B cell (primary cell): Measurements from ENCODE around the gene CRYGN. TPM values are rescaled to one million over a fixed set of nuclear protein-coding genes. Genes with fewer than 3 reads are reported as not detected.

Experiments
- ATAC-seq: fragments of 200-7000 bp; cut with Tn5 transposase; one replicate; pipeline ENCODE4 v1.10.0; 2021; ENCODE audit warnings: low read depth, mild to moderate bottlenecking, moderate number of reproducible peaks, moderate library complexity
- CTCF ChIA-PET: fragments of 350-600 bp; sonication (Branson Sonifier 250); formaldehyde crosslinking; loops from one replicate; lab custom pipeline; 2021; ENCODE audit warnings: antibody characterized with exemption, inconsistent platforms; lab: Charles Lee
- POLR2A ChIA-PET: fragments of 350-600 bp; sonication (Branson Sonifier 250); formaldehyde crosslinking; loops from one replicate; lab custom pipeline; 2021; ENCODE audit warnings: antibody characterized with exemption; lab: Charles Lee
- DNase-seq: peaks from one replicate; pipeline ENCODE4 v3.0.0; 2013
- H2AFZ ChIP-seq: 2 replicates; pipeline ENCODE4 v1.6.1; 2012; ENCODE audit warnings: mild to moderate bottlenecking, low read depth, low read length; ENCODE audit not compliant: insufficient read depth, poor library complexity, severe bottlenecking
- H3K27ac ChIP-seq, 2 donors: 1 replicate in 1 of 2; 2 replicates in 1 of 2; pipeline ENCODE4 v1.5.1; 2012 to 2013; ENCODE audit warnings: low read length in 2 of 2, mild to moderate bottlenecking in 2 of 2, moderate library complexity in 1 of 2
- H3K27me3 ChIP-seq, 4 experiments: fragments of 200-600 bp in 1 of 4; sonication (generic) in 1 of 4; replicated peaks in 1 of 4; 1 replicate in 2 of 4; 2 replicates in 2 of 4; pipeline versions ENCODE4 v1.6.1 to v1.7.0; 2013 to 2016; ENCODE audit warnings: low read length in 3 of 4, mild to moderate bottlenecking in 2 of 4, mixed read lengths in 1 of 4, moderate library complexity in 1 of 4; ENCODE audit not compliant: insufficient read depth in 4 of 4, control insufficient read depth in 3 of 4; ENCODE audit errors: control extremely low read depth in 1 of 4
- H3K36me3 ChIP-seq, 2 experiments: replicated peaks in 1 of 2; 1 replicate in 1 of 2; 2 replicates in 1 of 2; pipeline versions ENCODE4 v1.6.1 to v1.7.1; 2013; ENCODE audit warnings: low read length in 1 of 2; ENCODE audit not compliant: insufficient read depth in 2 of 2, control insufficient read depth in 1 of 2; ENCODE audit errors: control extremely low read depth in 1 of 2, extremely low read depth in 1 of 2
- H3K4me1 ChIP-seq, 2 donors: fragments of 200-600 bp in 1 of 2; sonication (generic) in 1 of 2; 1 replicate in 1 of 2; 2 replicates in 1 of 2; pipeline versions ENCODE4 v1.5.1 to v1.6.1; 2013 to 2017; ENCODE audit warnings: low read length in 2 of 2; ENCODE audit not compliant: control insufficient read depth in 2 of 2, insufficient read depth in 2 of 2
- H3K4me2 ChIP-seq: replicated peaks from 2 replicates; pipeline ENCODE3; 2012; ENCODE audit warnings: mild to moderate bottlenecking, low read depth, low read length; ENCODE audit not compliant: poor library complexity, severe bottlenecking
- H3K4me3 ChIP-seq, 5 experiments: fragments of 200-600 bp in 1 of 5; sonication (generic) in 1 of 5; 1 replicate in 3 of 5; 2 replicates in 2 of 5; pipeline versions ENCODE4 v1.5.1 to v1.7.0; 2011 to 2016; ENCODE audit warnings: low read length in 4 of 5, mild to moderate bottlenecking in 4 of 5, low read depth in 2 of 5, control low read depth in 1 of 5, moderate library complexity in 1 of 5; ENCODE audit not compliant: insufficient read depth in 1 of 5; ENCODE audit errors: control extremely low read depth in 1 of 5, extremely low read depth in 1 of 5
- H3K79me2 ChIP-seq: fragments of 200-600 bp; sonication (generic); one replicate; pipeline ENCODE4 v1.6.0; 2016; ENCODE audit warnings: low read length; ENCODE audit not compliant: control insufficient read depth, insufficient read depth
- H3K9ac ChIP-seq: fragments of 200-600 bp; sonication (generic); 2 replicates; pipeline ENCODE4 v1.6.1; 2017; ENCODE audit warnings: mild to moderate bottlenecking, low read length, moderate library complexity
- H3K9me3 ChIP-seq, 3 donors: one replicate each; pipeline versions ENCODE4 v1.6.1 to v1.7.1; 2013; ENCODE audit warnings: low read length in 2 of 3; ENCODE audit not compliant: control insufficient read depth in 2 of 3, insufficient read depth in 1 of 3; ENCODE audit errors: control extremely low read depth in 1 of 3
- H4K20me1 ChIP-seq: 2 replicates; pipeline ENCODE4 v1.6.0; 2012; ENCODE audit warnings: mild to moderate bottlenecking, low read length; ENCODE audit not compliant: insufficient read depth, control insufficient read depth, poor library complexity, severe bottlenecking
- H3K27ac Mint-ChIP-seq: one replicate; pipeline ENCODE4 v1.8.0; 2021; ENCODE audit warnings: mixed read lengths
- H3K27me3 Mint-ChIP-seq: one replicate; pipeline ENCODE4 v1.8.0; 2021; ENCODE audit warnings: mixed read lengths
- H3K4me1 Mint-ChIP-seq: one replicate; pipeline ENCODE4 v1.8.0; 2021; ENCODE audit warnings: mixed read lengths
- H3K4me3 Mint-ChIP-seq: one replicate; pipeline ENCODE4 v1.8.0; 2021; ENCODE audit warnings: mixed read lengths
- H3K9me3 Mint-ChIP-seq: one replicate; pipeline ENCODE4 v1.8.0; 2022; ENCODE audit warnings: mixed read lengths; ENCODE audit not compliant: insufficient read depth
- EZH2 ChIP-seq: IDR thresholded peaks from 2 replicates; pipeline ENCODE4 v1.6.1; 2012; ENCODE audit warnings: borderline replicate concordance, low read depth, mild to moderate bottlenecking, moderate library complexity, low read length; ENCODE audit not compliant: insufficient read depth, poor library complexity, severe bottlenecking
- WGBS: methylation state at CpG from one replicate; pipeline ENCODE4 v1.1.5; 2013; ENCODE audit warnings: missing lambda C conversion rate; ENCODE audit not compliant: insufficient coverage; 5-methylcytosine and 5-hydroxymethylcytosine counted together
- intact Hi-C: fragments of 100-400 bp; cut with micrococcal nuclease; formaldehyde crosslinking; loops from one replicate; pipeline ENCODE4 v1.10.0; 2022
- polyA plus RNA-seq: library from polyadenylated mRNA; depleted of rRNA; stranded (reverse); fragments of >200 nt; gene quantifications from 2 replicates; pipeline ENCODE4 v1.2.3, GENCODE V29; 2012
- total RNA-seq, 2 donors: library from RNA; stranded (reverse); fragments of 120-200 nt in 1 of 2; gene quantifications; 1 replicate in 1 of 2; 2 replicates in 1 of 2; pipeline versions ENCODE4 v1.2.3 to v1.2.4, GENCODE V29; 2013 to 2022
- TF ChIP-seq, protein P1 (sequence below): fragments of 200-600 bp; IDR thresholded peaks from one replicate; pipeline ENCODE4 v1.8.0; 2022; ENCODE audit warnings: antibody characterized with exemption, mild to moderate bottlenecking

CRYGN gene
- total and polyA plus RNA-seq, 2 donors (not counting 1 experiment from before 2014, with no cell fraction given): not detected

DNA sequence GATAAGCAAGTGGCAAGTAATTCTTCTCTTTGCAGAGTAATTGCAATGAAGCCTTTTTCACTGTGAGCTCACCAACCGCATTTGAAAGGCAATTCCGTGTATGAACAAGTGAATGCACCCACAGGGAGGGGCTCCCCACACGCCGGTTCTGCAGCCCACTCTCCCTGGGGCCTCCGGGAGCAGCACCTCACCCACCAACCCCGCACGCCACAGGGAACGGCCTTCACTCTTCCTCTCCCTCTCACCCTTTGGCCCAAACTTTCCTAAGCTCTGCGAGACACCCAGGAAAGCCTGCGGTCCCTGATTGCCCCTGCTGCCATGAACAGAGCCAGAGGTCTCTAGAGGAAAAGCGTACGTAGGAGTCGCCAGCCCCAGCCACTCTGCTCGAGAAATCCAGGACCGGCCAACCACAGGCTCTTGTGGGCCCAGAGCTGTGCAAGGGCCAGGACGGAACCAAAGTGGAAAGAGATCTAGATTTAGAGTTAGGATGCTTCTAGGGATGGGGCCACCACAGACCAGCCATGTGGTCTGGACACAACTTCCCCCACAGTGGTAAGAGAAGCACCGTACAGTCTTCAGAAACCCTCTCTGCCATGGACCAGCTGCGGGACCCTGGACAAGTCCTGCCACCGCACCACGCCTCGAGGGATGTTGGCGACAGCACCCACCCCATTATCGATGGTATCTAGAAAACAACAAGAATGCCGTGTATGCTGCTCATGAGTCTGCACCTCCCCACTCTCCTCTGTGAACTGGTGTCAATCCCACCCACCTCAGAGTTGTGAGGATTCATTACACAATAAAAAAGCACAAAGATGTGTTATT, 33.7 kb downstream of the CRYGN start:
- H3K4me3 ChIP-seq: no peak overlapping the region
- no peak for DNase-seq
- intact Hi-C loops: no loop called here
- Mint-ChIP-seq H3K4me1 (peaks cover 30% of the 10 kb centered on the region), H3K4me3 (no peak overlapping the region), H3K9me3 (no peaks in the 10 kb centered on the region), H3K27ac (no peak overlapping the region), H3K27me3 (peaks cover 21% of the 10 kb centered on the region)
- no peak overlapping the region for H3K9ac ChIP-seq
- peaks cover 31% of the 10 kb centered on the region in 2 donors for H3K4me1 ChIP-seq
- no peaks in the 10 kb centered on the region for H3K79me2 ChIP-seq
- TF ChIP-seq, protein P1, sequence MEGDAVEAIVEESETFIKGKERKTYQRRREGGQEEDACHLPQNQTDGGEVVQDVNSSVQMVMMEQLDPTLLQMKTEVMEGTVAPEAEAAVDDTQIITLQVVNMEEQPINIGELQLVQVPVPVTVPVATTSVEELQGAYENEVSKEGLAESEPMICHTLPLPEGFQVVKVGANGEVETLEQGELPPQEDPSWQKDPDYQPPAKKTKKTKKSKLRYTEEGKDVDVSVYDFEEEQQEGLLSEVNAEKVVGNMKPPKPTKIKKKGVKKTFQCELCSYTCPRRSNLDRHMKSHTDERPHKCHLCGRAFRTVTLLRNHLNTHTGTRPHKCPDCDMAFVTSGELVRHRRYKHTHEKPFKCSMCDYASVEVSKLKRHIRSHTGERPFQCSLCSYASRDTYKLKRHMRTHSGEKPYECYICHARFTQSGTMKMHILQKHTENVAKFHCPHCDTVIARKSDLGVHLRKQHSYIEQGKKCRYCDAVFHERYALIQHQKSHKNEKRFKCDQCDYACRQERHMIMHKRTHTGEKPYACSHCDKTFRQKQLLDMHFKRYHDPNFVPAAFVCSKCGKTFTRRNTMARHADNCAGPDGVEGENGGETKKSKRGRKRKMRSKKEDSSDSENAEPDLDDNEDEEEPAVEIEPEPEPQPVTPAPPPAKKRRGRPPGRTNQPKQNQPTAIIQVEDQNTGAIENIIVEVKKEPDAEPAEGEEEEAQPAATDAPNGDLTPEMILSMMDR: no peak
- no peak for TF ChIP-seq EZH2
- ChIA-PET POLR2A (no interaction called here), CTCF (interaction anchor here (1.2 to 1.4 kb wide), 2 partner anchors 37 to 91 kb away, joined by 3 read pairs; no protein-coding TSS in a partner anchor)
- H4K20me1 ChIP-seq: no peaks in the 10 kb centered on the region
- no peak overlapping the region for H3K27ac ChIP-seq
- no peak overlapping the region for H3K4me2 ChIP-seq
- H2AFZ ChIP-seq: no peak overlapping the region
- H3K9me3 ChIP-seq: peaks cover 0 to 15% (median 0%) of the 10 kb centered on the region in 3 donors
- peaks cover 0 to 42% (median 20%) of the 10 kb centered on the region in 4 experiments for H3K27me3 ChIP-seq
- WGBS: 93% methylated on average over 22 of the region's 24 CpGs
- H3K36me3 ChIP-seq: no peaks in the 10 kb centered on the region
- ATAC-seq: no peak

DNA sequence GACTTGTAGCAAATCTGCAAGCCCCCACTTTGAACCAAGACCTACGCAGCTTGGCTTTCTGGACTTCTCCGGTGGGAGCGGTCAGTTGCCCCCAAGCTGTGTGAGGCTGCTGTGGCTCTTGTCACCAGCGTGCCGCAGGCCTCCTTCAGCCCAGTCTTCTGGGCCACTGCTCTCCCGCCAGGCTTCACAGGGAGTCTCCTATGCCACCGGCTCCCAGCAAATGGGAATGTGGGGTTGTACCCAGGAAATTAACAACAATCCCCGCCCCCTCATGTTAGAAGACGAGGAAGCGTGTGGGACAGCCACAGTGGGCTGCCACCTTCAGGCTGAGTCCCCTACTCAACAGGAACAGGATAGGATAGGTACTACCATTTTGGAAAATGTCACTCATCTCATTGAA, 34.4 kb downstream of the CRYGN start:
- CTCF ChIA-PET: interaction anchor here (1.0 to 1.4 kb wide), 2 partner anchors 43 to 90 kb away, joined by 3 read pairs; no protein-coding TSS in a partner anchor
- Mint-ChIP-seq H3K27ac (no peak overlapping the region), H3K9me3 (no peaks in the 10 kb centered on the region), H3K4me1 (peaks cover 30% of the 10 kb centered on the region), H3K4me3 (no peak overlapping the region), H3K27me3 (peaks cover 14% of the 10 kb centered on the region)
- no peaks in the 10 kb centered on the region for H3K79me2 ChIP-seq
- POLR2A ChIA-PET: no interaction called here
- H3K4me3 ChIP-seq: no peak overlapping the region
- ATAC-seq (no peak), DNase-seq (peak; percentile 8)
- H4K20me1 ChIP-seq: no peaks in the 10 kb centered on the region
- 96% methylated on average over 10 of the region's 10 CpGs for WGBS
- H3K9ac ChIP-seq: no peak overlapping the region
- H3K27ac ChIP-seq: no peak overlapping the region
- H3K36me3 ChIP-seq: no peaks in the 10 kb centered on the region
- peaks cover 0 to 35% (median 13%) of the 10 kb centered on the region in 4 experiments for H3K27me3 ChIP-seq
- intact Hi-C loops: no loop called here
- peaks cover 29 to 31% of the 10 kb centered on the region in 2 donors for H3K4me1 ChIP-seq
- no peak overlapping the region for H3K4me2 ChIP-seq
- H2AFZ ChIP-seq: no peak overlapping the region
- TF ChIP-seq, protein P1: no peak
- no peak for TF ChIP-seq EZH2
- peaks cover 0 to 9% (median 0%) of the 10 kb centered on the region in 3 donors for H3K9me3 ChIP-seq
